Mesothelial cell of epicardium (in vitro differentiated cells): ENCODE results near the gene MED13L. TPM values are rescaled to one million over a fixed set of nuclear protein-coding genes. Genes with fewer than 3 reads are reported as not detected.

Experiments
- DNase-seq, 2 experiments: peaks; one replicate each; pipeline ENCODE4 v3.0.0; 2021; ENCODE audit warnings: low spot score in 2 of 2; ENCODE audit not compliant: unreplicated experiment in 2 of 2
- H3K27ac Mint-ChIP-seq: 2 replicates; pipeline ENCODE4 v1.8.0; 2021; ENCODE audit warnings: mixed read lengths
- H3K27me3 Mint-ChIP-seq: 2 replicates; pipeline ENCODE4 v1.8.0; 2021; ENCODE audit warnings: low read depth, mixed read lengths
- H3K36me3 Mint-ChIP-seq: 2 replicates; pipeline ENCODE4 v1.8.0; 2021; ENCODE audit warnings: mixed read lengths
- H3K4me1 Mint-ChIP-seq: 2 replicates; pipeline ENCODE4 v1.8.0; 2021; ENCODE audit warnings: mixed read lengths
- H3K4me3 Mint-ChIP-seq: 2 replicates; pipeline ENCODE4 v1.8.0; 2021; ENCODE audit warnings: mild to moderate bottlenecking, moderate library complexity, mixed read lengths
- H3K9me3 Mint-ChIP-seq: 2 replicates; pipeline ENCODE4 v1.8.0; 2021; ENCODE audit warnings: mixed read lengths
- CTCF ChIP-seq: fragments of 200-600 bp; sonication (generic); IDR thresholded peaks from one replicate; pipeline ENCODE4 v1.5.0; 2021; ENCODE audit warnings: antibody characterized with exemption; ENCODE audit not compliant: unreplicated experiment
- total RNA-seq: library from RNA; stranded (reverse); gene quantifications from 3 replicates; pipeline ENCODE4 v1.2.1, GENCODE V29; 2021

The MED13L gene
- total RNA-seq, 1 donor from 2014 or later: 179 TPM

DNA sequence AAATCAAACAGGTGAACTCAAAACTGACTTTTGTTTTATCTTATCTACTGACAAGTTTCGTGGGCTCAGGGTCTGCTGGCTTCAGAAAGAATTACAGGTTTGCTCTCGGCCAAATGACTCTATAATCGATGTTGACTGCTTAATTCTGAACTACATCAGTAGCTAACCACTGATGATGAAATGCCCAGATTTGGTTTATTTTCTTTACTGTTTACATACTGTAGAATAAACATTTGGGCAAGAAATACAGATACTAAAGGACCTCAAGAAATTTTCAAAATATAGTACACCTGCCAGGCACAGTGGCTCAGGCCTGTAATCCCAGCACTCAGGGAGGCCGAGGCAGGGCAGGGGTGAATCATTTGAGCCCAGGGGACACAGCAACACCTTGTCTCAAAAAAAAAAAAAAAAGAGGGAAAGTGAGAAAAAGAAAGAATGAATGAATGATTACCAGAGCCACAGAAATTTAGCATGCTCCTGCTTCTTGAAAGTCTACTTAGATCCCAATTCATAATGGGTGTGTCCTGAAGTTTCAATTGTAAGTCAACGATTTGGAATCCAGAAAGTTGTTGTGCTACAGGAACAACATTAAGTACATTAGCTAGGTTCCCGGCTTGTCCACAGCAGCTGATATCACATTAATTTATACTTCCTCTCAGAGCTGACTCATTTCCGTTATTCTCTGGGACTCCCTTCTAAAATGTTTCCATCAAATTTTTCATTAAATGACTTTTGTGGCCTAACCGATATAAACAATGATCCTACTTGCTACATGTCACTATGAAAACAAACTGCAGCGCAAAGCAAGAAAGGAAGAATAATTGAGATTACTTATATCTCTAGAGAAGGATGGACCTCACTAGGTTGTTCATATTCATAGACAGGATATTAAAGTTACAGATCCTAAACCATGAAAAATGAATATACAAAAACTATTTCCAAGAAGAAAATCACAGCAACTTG lies 134.3 kb downstream of the MED13L start:
- TF ChIP-seq CTCF: no peak
- Mint-ChIP-seq H3K4me1 (peaks cover 47% of the 10 kb centered on the region), H3K36me3 (no peaks in the 10 kb centered on the region), H3K4me3 (no peak overlapping the region), H3K27me3 (no peaks in the 10 kb centered on the region), H3K27ac (peak overlapping the region; percentile 76), H3K9me3 (no peaks in the 10 kb centered on the region)
- no peak for DNase-seq

GRCh38 chr12:116141833-116142162 lies 135.7 kb downstream of the MED13L start:
- Mint-ChIP-seq H3K36me3 (no peaks in the 10 kb centered on the region), H3K9me3 (no peaks in the 10 kb centered on the region), H3K4me1 (peaks cover 50% of the 10 kb centered on the region), H3K4me3 (no peak overlapping the region), H3K27me3 (no peaks in the 10 kb centered on the region), H3K27ac (no peak overlapping the region)
- no peak for TF ChIP-seq CTCF
- no peak for DNase-seq

GRCh38 chr12:116141110-116141832 lies 136.2 kb downstream of the MED13L start:
- no peaks in the 10 kb centered on the region for H3K36me3 Mint-ChIP-seq
- H3K27me3 Mint-ChIP-seq: no peaks in the 10 kb centered on the region
- peak overlapping the region; percentile 11 for H3K27ac Mint-ChIP-seq
- peaks cover 50% of the 10 kb centered on the region for H3K4me1 Mint-ChIP-seq
- H3K9me3 Mint-ChIP-seq: no peaks in the 10 kb centered on the region
- H3K4me3 Mint-ChIP-seq: no peak overlapping the region
- no peak for TF ChIP-seq CTCF
- DNase-seq: no peak

GRCh38 chr12:116140529-116140928 lies 137.0 kb downstream of the MED13L start:
- TF ChIP-seq CTCF: no peak
- H3K27me3 Mint-ChIP-seq: no peaks in the 10 kb centered on the region
- H3K27ac Mint-ChIP-seq: peak overlapping the region; percentile 1
- H3K4me3 Mint-ChIP-seq: no peak overlapping the region
- H3K4me1 Mint-ChIP-seq: peaks cover 50% of the 10 kb centered on the region
- DNase-seq: no peak
- no peaks in the 10 kb centered on the region for H3K9me3 Mint-ChIP-seq
- H3K36me3 Mint-ChIP-seq: no peaks in the 10 kb centered on the region

DNA sequence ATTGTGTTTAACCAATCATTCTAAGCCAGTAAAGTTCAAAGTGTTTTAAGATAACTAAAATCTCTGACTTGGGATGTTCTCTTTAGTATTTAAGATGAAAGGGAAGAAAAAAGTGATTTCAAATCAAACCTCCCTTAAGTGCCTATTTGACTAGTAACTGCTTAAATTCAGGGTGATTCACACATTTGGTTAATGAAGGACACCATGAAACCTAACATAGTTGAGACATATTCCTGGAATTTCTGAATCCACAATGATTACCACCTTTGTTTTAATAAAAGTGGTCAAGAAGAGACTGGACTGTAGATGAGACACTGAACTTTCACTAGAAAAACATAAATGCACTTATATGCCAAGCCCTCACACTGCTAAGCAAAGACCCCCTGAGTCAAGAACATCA lies 138.7 kb downstream of the MED13L start:
- DNase-seq: no peak
- H3K36me3 Mint-ChIP-seq: no peaks in the 10 kb centered on the region
- H3K4me3 Mint-ChIP-seq: no peak overlapping the region
- peaks cover 40% of the 10 kb centered on the region for H3K4me1 Mint-ChIP-seq
- H3K27me3 Mint-ChIP-seq: no peaks in the 10 kb centered on the region
- H3K27ac Mint-ChIP-seq: peak overlapping the region; percentile 60
- no peaks in the 10 kb centered on the region for H3K9me3 Mint-ChIP-seq
- no peak for TF ChIP-seq CTCF
